IMR-90 (cell line): Measurements from ENCODE around the gene ZFP2.

Source experiments
- BHLHE40 ChIP-seq: fragments of 150-350 bp; IDR thresholded peaks from 2 replicates; pipeline ENCODE4 v1.6.1; 2016; ENCODE audit warnings: mild to moderate bottlenecking, low read depth, low read length
- MAZ ChIP-seq: IDR thresholded peaks from 2 replicates; pipeline ENCODE4 v1.6.1; 2012; ENCODE audit warnings: low read depth, mild to moderate bottlenecking, low read length, improper control_type of control experiment, moderate library complexity, borderline replicate concordance
- POLR2A ChIP-seq: IDR thresholded peaks from 2 replicates; pipeline ENCODE4 v1.6.1; 2012; ENCODE audit warnings: mild to moderate bottlenecking, low read depth, low read length
- RAD21 ChIP-seq: IDR thresholded peaks from 2 replicates; pipeline ENCODE4 v1.6.1; 2012; ENCODE audit warnings: low read length, improper control_type of control experiment
- TF ChIP-seq, protein P1 (sequence below): conservative IDR thresholded peaks from 2 replicates; pipeline ENCODE4 v1.5.1; 2012; ENCODE audit warnings: mild to moderate bottlenecking, low read depth, low read length, improper control_type of control experiment
- TF ChIP-seq, protein P2 (sequence below): fragments of 150-350 bp; IDR thresholded peaks from 2 replicates; pipeline ENCODE4 v1.6.1; 2016; ENCODE audit warnings: low read depth, mild to moderate bottlenecking, low read length, moderate library complexity, borderline replicate concordance
- TF ChIP-seq, protein P3 (sequence below): fragments of 150-350 bp; IDR thresholded peaks from 2 replicates; pipeline ENCODE4 v1.6.1; 2017; ENCODE audit warnings: mild to moderate bottlenecking, antibody characterized with exemption, low read length, low read depth

DNA sequence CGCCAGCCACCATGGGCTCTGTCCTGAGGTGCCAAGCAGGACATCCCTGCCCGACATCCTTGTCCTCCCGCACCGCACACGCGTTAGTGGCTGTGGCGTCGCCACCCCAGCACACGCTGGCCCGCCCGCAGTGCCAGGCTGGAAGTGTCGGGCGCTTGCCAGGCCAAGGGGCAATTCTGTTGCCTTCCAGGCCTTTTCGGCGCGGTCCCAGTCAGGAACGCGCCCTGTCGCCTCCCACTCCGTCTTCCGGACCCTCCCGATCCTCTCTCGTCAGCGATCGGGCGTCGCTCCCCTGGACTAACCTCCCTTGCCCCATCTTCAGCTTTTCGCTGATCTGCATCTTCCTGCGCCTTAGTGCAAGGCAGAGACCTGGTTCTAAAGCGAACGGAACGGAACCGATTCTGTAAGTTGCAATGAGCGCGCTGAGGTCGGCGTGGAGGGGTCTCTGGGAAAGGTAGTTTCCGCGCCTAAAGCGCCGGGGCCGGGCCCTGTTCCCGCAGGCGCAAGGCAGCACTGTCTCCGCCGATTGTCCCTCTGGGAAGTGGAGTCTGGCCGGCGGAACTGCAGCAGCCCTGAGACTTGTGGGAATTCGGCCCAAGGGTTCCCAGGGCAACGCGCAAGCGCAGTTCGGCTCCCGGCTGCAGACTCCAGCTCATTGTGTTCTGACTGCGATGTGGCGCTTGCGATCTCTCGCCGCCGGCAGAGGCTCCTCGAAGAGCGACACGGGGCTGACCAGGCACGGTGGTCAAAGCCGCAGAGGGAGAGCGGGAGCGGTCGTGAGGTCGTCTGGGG is 45.1 kb downstream of the ZFP2 start, which contains the start of gene ZNF454:
- TF ChIP-seq, protein P1, sequence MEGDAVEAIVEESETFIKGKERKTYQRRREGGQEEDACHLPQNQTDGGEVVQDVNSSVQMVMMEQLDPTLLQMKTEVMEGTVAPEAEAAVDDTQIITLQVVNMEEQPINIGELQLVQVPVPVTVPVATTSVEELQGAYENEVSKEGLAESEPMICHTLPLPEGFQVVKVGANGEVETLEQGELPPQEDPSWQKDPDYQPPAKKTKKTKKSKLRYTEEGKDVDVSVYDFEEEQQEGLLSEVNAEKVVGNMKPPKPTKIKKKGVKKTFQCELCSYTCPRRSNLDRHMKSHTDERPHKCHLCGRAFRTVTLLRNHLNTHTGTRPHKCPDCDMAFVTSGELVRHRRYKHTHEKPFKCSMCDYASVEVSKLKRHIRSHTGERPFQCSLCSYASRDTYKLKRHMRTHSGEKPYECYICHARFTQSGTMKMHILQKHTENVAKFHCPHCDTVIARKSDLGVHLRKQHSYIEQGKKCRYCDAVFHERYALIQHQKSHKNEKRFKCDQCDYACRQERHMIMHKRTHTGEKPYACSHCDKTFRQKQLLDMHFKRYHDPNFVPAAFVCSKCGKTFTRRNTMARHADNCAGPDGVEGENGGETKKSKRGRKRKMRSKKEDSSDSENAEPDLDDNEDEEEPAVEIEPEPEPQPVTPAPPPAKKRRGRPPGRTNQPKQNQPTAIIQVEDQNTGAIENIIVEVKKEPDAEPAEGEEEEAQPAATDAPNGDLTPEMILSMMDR = no peak
- TF ChIP-seq RAD21 (no peak), BHLHE40 (no peak), POLR2A (no peak), MAZ (no peak)
- TF ChIP-seq, protein P2, sequence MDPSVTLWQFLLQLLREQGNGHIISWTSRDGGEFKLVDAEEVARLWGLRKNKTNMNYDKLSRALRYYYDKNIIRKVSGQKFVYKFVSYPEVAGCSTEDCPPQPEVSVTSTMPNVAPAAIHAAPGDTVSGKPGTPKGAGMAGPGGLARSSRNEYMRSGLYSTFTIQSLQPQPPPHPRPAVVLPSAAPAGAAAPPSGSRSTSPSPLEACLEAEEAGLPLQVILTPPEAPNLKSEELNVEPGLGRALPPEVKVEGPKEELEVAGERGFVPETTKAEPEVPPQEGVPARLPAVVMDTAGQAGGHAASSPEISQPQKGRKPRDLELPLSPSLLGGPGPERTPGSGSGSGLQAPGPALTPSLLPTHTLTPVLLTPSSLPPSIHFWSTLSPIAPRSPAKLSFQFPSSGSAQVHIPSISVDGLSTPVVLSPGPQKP = no peak
- TF ChIP-seq, protein P3, sequence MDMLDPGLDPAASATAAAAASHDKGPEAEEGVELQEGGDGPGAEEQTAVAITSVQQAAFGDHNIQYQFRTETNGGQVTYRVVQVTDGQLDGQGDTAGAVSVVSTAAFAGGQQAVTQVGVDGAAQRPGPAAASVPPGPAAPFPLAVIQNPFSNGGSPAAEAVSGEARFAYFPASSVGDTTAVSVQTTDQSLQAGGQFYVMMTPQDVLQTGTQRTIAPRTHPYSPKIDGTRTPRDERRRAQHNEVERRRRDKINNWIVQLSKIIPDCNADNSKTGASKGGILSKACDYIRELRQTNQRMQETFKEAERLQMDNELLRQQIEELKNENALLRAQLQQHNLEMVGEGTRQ = no peak
